ENCODE data around the gene MFGE8.
A peak's percentile ranks its signal among the peaks of the same experiment; 100 is the strongest.

MFGE8 gene

GRCh38 chr15:88918738-88919137, 5.6 kb upstream of the MFGE8 start:
- DNase-seq: no peak

- no peak for DNase-seq
These were observed 4.6 kb upstream of the MFGE8 start for GRCh38 chr15:88917760-88918159.

- DNase-seq: no peak
These were observed 2.2 kb upstream of the MFGE8 start for GRCh38 chr15:88915354-88915753.

- DNase-seq: no peak
These were observed 631 bp upstream of the MFGE8 start for GRCh38 chr15:88913850-88914169.

- no peak for DNase-seq
These were observed 668 bp downstream of the MFGE8 start for GRCh38 chr15:88912500-88912921.

- DNase-seq: no peak
These were observed 1.4 kb downstream of the MFGE8 start for GRCh38 chr15:88911766-88912118.

GRCh38 chr15:88909956-88910831, 3.0 kb downstream of the MFGE8 start:
- DNase-seq: no peak

- DNase-seq: no peak
These were observed 4.2 kb downstream of the MFGE8 start for GRCh38 chr15:88908697-88909621.

GRCh38 chr15:88908123-88908522, 5.1 kb downstream of the MFGE8 start:
- DNase-seq: no peak

GRCh38 chr15:88907111-88907510, 6.1 kb downstream of the MFGE8 start:
- no peak for DNase-seq

GRCh38 chr15:88906551-88906950, 6.6 kb downstream of the MFGE8 start:
- no peak for DNase-seq

- DNase-seq: no peak
These were observed 7.0 kb downstream of the MFGE8 start for GRCh38 chr15:88906130-88906529.

- no peak for DNase-seq
These were observed 7.6 kb downstream of the MFGE8 start for GRCh38 chr15:88905576-88905975.

GRCh38 chr15:88904624-88905327, 8.4 kb downstream of the MFGE8 start:
- DNase-seq: peak; percentile 96

- DNase-seq: no peak
These were observed 8.9 kb downstream of the MFGE8 start for GRCh38 chr15:88904257-88904623.

GRCh38 chr15:88902846-88903245, 10.3 kb downstream of the MFGE8 start:
- DNase-seq: no peak

GRCh38 chr15:88902221-88902835, 10.9 kb downstream of the MFGE8 start:
- DNase-seq: no peak

GRCh38 chr15:88901508-88902220, 11.5 kb downstream of the MFGE8 start:
- no peak for DNase-seq

- DNase-seq: no peak
These were observed 12.2 kb downstream of the MFGE8 start for GRCh38 chr15:88900982-88901418.

GRCh38 chr15:88900309-88900981, 12.7 kb downstream of the MFGE8 start:
- no peak for DNase-seq

GRCh38 chr15:88899251-88899650, 13.9 kb downstream of the MFGE8 start:
- no peak for DNase-seq

- no peak for DNase-seq
These were observed 14.4 kb downstream of the MFGE8 start for GRCh38 chr15:88898736-88899135.
